GM21367 (cell line): ENCODE measurements around the gene SLC4A9.

Experiments
- ATAC-seq: cut with Tn5 transposase; IDR thresholded peaks from one replicate; pipeline ENCODE4 v1.9.1; 2021; ENCODE audit not compliant: unreplicated experiment

The SLC4A9 gene, protein sequence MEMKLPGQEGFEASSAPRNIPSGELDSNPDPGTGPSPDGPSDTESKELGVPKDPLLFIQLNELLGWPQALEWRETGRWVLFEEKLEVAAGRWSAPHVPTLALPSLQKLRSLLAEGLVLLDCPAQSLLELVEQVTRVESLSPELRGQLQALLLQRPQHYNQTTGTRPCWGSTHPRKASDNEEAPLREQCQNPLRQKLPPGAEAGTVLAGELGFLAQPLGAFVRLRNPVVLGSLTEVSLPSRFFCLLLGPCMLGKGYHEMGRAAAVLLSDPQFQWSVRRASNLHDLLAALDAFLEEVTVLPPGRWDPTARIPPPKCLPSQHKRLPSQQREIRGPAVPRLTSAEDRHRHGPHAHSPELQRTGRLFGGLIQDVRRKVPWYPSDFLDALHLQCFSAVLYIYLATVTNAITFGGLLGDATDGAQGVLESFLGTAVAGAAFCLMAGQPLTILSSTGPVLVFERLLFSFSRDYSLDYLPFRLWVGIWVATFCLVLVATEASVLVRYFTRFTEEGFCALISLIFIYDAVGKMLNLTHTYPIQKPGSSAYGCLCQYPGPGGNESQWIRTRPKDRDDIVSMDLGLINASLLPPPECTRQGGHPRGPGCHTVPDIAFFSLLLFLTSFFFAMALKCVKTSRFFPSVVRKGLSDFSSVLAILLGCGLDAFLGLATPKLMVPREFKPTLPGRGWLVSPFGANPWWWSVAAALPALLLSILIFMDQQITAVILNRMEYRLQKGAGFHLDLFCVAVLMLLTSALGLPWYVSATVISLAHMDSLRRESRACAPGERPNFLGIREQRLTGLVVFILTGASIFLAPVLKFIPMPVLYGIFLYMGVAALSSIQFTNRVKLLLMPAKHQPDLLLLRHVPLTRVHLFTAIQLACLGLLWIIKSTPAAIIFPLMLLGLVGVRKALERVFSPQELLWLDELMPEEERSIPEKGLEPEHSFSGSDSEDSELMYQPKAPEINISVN

GRCh38 chr5:140360101-140360500, at the start of gene SLC4A9:
TSS of gene SLC4A9 (plus strand) at chr5:140360194. CDS start at chr5:140360237, 43 bp downstream.
- no peak for ATAC-seq

DNA sequence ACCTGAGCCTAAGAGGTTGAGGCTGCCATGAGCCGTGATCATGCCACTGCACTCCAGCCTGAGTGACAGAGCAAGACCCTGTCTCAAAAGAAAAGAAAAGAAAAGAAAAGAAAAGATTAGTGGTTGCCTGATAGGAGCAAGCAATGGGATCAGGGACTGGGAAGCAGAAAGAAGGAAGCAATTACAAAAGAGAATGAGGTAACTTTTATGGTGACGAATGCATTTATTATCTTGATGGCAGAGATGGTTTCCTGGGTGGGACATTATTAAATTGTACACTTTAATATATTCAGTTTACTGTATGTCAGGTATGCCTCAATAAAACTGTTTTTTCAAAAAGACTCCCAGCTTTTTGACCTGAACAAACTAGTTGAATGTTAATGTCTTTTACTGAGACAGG, 49.6 kb upstream of the SLC4A9 start:
- ATAC-seq = no peak

GRCh38 chr5:140311011-140311467, 49.0 kb upstream of the SLC4A9 start:
- ATAC-seq = no peak

GRCh38 chr5:140312067-140312790, 47.8 kb upstream of the SLC4A9 start:
- no peak for ATAC-seq

GRCh38 chr5:140312791-140313189, 47.2 kb upstream of the SLC4A9 start:
- no peak for ATAC-seq

- ATAC-seq = no peak
Observed at GRCh38 chr5:140317859-140318258, 42.1 kb upstream of the SLC4A9 start.

DNA sequence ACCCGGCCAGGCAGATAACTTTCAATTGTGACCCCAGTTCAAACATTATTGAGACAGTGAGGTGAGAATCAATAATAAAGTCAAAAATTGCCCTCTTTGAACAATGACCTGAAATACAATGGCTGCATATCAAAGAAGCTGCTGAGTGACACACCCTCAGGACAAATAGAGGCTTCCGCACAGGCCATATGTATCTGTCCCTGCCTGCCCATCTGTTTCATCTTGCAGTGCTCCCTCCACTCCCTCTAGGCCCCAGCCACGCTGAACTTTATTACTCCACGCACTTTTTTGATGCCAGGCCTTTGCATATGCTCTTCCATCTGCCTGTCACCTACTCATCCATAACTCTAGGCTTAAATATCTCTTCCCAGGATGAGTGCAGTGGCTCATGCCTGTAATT, 41.2 kb upstream of the SLC4A9 start:
- no peak for ATAC-seq

- no peak for ATAC-seq
Observed at GRCh38 chr5:140319833-140320232, 40.2 kb upstream of the SLC4A9 start.

DNA sequence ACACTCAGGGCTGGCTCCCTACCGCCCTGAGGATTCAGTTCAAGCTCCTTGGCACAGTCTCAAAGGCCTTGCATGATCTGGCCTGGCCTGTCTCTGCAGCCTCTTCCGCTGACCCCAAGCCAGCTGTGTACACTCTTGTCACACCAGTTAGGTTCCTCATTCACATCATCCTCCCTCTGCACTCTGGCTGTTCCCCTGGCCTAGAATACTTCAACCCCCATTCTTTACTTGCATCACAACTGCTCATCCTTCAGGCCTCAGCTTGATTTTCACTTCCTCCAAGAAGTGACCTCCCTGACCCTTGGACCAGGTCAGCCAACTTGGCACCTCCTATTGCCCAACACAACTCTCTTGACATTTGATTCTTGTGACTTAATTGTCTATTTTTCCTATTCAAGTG, 38.2 kb upstream of the SLC4A9 start:
- no peak for ATAC-seq

DNA sequence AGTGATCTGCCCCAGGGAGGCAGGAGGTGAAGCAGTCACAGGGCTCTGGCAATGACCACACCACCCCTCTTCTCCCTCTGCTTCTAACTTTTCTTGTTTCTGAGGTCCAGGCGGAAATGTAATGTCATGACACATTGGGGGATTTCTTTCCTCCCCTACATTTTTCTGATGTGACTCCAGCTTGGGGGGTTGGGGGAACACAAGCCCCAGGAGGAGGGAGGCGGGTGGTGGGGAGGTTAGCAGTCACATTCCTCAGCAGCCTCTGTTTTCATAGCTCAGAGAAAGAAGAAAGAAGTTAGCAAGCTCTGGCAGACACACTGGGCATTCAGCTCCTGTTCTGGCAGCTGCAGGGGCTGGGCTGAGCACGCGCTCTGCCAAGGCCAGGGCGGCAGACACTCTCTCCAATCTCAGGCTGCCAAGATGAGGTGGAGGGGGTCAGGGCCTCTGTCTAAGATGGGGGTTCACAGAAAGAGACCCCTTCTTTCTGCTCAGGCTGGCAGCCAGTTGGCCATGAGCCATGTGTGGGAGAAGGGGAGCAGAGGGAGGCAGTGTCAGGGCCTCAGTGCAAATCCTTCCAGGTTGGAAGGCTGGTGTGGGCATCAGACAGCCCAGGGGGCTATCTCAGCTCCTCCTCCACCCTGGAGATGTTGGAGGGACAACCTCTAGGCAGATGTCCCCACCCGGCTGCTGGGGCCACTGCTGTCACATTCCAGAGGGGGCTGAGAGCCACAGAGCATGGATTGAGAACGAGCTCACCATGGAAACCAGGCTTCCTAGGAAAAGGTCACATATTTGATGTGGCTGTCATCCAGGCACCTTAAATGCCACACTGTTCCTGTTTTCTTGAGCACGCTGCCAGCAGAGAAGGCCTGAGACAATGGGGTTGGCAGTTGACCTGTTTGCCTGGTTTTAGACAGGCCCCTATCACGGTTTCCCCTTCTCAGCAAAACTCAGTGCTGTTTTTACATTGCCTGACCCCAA, 37.0 kb upstream of the SLC4A9 start:
- no peak for ATAC-seq

DNA sequence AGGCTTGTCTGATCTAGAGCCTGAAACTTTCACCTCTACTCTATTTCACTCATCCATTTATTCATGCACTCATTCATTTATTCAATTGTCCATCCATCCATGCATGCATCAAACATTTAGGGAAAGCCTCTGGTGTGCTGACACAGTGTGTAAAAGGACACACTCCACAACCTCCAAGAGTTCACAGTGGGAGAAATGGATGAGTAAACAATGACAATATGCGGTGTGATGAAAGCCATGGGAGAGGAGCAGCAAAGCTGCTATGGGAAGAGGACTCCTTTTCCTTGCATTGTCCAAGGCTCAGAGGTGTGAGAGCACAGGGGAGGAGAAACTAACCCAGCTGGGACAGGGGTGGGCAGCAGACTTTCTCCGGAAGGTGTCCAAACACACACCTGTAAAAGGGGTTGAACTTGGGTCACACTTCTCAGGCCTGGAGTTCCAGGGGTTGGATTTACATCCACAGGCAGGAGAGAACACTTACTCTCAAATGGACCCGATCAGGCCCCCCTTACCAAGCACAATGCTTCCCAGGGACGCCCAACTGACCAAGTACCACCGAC, 35.9 kb upstream of the SLC4A9 start:
- no peak for ATAC-seq

DNA sequence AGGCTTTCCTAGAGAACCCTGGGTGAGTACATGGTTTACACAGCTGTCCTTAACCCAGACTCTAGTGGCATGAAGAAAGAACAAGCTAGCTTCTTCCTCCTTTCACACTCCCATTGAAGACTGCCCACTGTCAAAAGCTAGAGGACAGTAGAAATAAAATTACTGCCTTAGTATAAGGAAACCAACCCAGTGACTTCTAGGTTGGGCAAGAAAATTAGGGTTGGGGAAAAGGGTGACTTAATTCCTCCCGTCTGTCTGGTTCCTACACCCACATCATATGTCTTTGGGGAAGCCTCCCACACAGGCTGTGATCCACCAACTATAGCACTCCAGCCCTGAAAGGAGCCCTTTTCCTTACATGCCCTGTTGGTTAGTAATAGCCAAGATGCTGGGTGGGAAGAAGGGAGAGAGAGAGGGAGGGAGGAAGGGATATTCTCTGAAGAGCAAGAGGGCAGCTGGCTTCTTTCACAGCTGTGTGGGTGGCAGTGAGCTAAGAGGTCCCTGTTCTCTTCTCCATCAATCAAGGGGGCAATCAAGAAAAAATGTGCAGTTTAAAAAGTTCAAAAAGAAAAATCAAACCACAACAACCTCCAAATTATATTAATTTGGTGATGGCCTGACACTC, 35.3 kb upstream of the SLC4A9 start:
- ATAC-seq = no peak

DNA sequence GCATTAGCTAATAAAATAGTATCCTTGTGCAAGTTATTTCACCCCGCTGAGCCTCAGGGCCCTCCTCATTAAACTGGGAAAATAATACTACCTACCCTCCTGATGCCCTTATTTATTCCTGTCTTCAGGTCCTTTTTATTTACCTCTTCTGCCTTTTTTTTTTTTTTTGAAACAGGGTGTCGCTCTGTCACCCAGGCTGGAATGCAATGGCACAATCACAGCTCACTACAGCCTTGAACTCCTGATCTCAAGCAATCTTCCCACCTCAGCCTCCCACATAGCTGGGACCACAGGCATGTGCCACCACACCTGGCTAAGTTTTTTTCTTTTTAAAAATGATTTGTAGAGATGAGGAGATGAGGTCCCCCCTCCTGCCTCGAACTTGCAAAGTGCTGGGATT, 34.5 kb upstream of the SLC4A9 start:
- ATAC-seq = no peak

- no peak for ATAC-seq
Observed at GRCh38 chr5:140327589-140327988, 32.4 kb upstream of the SLC4A9 start.

DNA sequence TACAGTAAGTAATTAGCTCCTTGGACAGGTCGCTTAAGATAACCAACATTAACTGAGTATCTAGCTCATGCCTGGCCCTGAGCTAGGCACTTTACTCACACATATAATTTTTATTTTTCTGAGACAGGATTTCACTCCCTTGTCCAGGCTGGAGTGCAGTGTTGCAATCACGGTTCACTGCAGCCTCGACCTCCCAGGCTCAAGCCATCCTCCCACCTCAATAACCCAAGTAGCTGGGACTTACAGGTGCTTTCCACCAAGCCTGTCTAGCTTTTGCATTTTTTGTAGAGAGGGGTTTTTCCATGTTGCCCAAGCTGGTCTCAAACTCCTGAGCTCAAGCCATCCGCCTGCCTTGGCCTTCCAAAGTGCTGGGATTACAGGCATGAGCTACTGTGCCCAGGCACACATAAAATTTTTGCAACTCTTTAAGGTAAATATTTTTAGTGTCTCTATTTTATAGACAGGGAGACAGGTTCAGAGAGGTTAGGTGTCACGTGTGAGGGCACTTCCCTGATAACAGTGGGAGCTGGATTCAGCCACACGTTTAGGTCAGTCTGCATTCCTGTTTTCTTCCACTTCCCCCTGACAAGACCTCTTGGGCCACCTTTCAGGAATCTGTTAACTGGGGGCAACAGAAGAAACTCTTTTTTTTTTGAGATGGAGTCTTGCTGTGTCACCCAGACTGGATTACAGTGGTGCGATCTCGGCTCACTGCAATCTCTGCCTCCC, 31.8 kb upstream of the SLC4A9 start:
- no peak for ATAC-seq

DNA sequence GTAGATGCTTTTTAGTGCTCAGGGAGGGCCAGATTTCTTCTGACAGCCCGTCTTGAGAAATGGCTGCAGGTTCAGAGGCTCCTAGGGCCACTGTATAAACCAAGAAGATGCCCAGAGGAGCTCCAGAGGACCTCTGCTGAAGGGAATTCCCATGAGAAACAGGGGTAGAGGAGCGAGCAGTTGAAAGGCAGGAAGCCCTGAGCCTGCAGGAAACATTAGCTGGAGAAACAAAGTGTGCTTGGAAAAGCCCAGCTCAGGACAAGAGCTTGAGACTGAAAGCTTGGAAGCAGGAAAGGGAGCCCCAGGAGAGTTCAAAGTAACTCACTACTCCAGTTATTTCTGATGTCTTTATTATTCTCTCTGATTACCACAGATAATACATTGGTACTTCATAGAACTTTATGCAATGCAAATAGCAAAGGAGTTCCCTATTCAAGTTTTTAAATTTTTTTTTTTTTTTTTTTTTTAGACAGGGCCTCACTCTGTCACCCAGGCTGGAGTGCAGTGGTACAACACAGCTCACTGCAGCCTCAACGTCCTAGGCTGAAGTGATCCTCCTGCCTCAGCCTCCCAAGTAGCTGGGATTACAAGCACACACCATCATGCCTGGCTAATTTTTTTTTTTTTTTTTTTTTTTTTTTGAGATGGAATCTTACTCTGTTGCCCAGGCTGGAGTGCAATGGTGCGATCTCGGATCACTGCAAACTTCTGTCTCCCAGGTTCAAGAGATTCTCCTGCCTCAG, 30.1 kb upstream of the SLC4A9 start:
- no peak for ATAC-seq

- ATAC-seq = no peak
Observed at GRCh38 chr5:140331638-140332037, 28.4 kb upstream of the SLC4A9 start.

DNA sequence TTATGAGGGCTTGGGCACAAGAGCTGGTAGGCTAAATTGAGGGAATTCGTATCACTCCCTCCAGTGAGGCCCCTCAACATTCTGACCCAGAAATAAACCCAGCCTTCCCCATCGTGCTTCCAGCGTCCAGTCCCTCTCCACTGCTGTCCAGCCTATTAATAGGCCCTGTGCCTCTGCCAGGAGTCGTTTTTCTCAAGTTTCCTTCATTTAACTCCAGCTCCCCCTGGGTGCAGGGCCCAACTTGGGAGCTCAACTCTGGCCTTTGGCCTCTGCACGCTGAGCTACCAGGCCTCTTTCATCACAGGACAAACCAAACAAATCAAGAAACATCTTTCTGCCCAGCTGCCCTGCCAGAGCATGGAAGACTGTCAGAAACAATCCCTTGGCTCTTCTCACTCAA, 23.6 kb upstream of the SLC4A9 start:
- no peak for ATAC-seq
